OCI-LY7 (cell line): ENCODE data around the gene PLAGL1. TPM values are rescaled to one million over a fixed set of nuclear protein-coding genes. Genes with fewer than 3 reads are reported as not detected.

ENCODE experiments used
- BruUV-seq: library from RNA; stranded (reverse); fragments of 400-500 nt; replicated peaks from 2 replicates; lab custom pipeline; 2021; lab: Mats Ljungman, UMichigan
- CTCF ChIA-PET: fragments of 300-600 bp; sonication (Branson Sonifier 250); formaldehyde crosslinking; loops from one replicate; lab custom pipeline; 2022; ENCODE audit warnings: antibody characterized with exemption; ENCODE audit not compliant: unreplicated experiment; lab: Charles Lee
- POLR2A ChIA-PET: fragments of 300-600 bp; sonication (Branson Sonifier 250); formaldehyde crosslinking; loops from one replicate; lab custom pipeline; 2022; ENCODE audit warnings: antibody characterized with exemption; lab: Charles Lee
- DNase-seq: peaks from one replicate; pipeline ENCODE4 v3.0.0-alpha.2; 2015; ENCODE audit warnings: low spot score
- H2AFZ ChIP-seq: fragments of 200-600 bp; sonication (generic), shearing (Covaris generic); 2 replicates; pipeline ENCODE4 v1.6.1; 2014; ENCODE audit warnings: mild to moderate bottlenecking, antibody characterized with exemption, low read length, moderate library complexity
- H3K27ac ChIP-seq: fragments of 200-600 bp; sonication (generic); 2 replicates; pipeline ENCODE4 v1.5.1; 2014; ENCODE audit warnings: mixed run types, low read depth, mild to moderate bottlenecking, moderate library complexity, low read length, inconsistent platforms; ENCODE audit not compliant: poor library complexity, severe bottlenecking
- H3K36me3 ChIP-seq: fragments of 200-600 bp; sonication (generic); 2 replicates; pipeline ENCODE4 v1.6.1; 2014; ENCODE audit warnings: mild to moderate bottlenecking, antibody characterized with exemption, low read length, moderate library complexity, mixed read lengths; ENCODE audit not compliant: insufficient read depth
- H3K4me1 ChIP-seq: fragments of 200-600 bp; sonication (generic); 2 replicates; pipeline ENCODE4 v1.5.1; 2014; ENCODE audit warnings: mild to moderate bottlenecking, low read length; ENCODE audit not compliant: insufficient read depth, poor library complexity, severe bottlenecking
- H3K4me2 ChIP-seq: fragments of 200-600 bp; sonication (generic); 2 replicates; pipeline ENCODE4 v1.6.1; 2014; ENCODE audit warnings: mild to moderate bottlenecking, low read length
- H3K4me3 ChIP-seq: fragments of 200-600 bp; sonication (generic); 2 replicates; pipeline ENCODE4 v1.5.1; 2014; ENCODE audit warnings: mild to moderate bottlenecking, low read depth, low read length; ENCODE audit not compliant: poor library complexity, severe bottlenecking
- H3K79me2 ChIP-seq: fragments of 200-600 bp; sonication (generic); 2 replicates; pipeline ENCODE4 v1.6.1; 2016; ENCODE audit warnings: low read depth, mild to moderate bottlenecking, low read length, moderate library complexity, mixed read lengths; ENCODE audit not compliant: insufficient read depth
- H3K9me2 ChIP-seq: fragments of 200-600 bp; sonication (generic); 2 replicates; pipeline ENCODE4 v1.6.1; 2016; ENCODE audit warnings: mild to moderate bottlenecking, low read length, mixed read lengths; ENCODE audit not compliant: insufficient read depth
- H3K9me3 ChIP-seq: fragments of 200-600 bp; sonication (generic); 2 replicates; pipeline ENCODE4 v1.6.1; 2014; ENCODE audit warnings: mild to moderate bottlenecking, mixed run types, low read length, mixed read lengths
- H4K20me1 ChIP-seq: fragments of 200-600 bp; sonication (generic); 2 replicates; pipeline ENCODE4 v1.6.1; 2014; ENCODE audit warnings: mild to moderate bottlenecking, antibody characterized with exemption, low read length, moderate library complexity, mixed read lengths; ENCODE audit not compliant: insufficient read depth
- EZH2phosphoT487 ChIP-seq: fragments of 200-600 bp; sonication (generic); IDR thresholded peaks from 2 replicates; pipeline ENCODE4 v1.6.1; 2018; ENCODE audit warnings: low read depth, borderline replicate concordance, mild to moderate bottlenecking, mixed run types, antibody characterized with exemption, low read length, moderate library complexity, mixed read lengths
- intact Hi-C: fragments of 100-400 bp; cut with micrococcal nuclease; formaldehyde crosslinking; loops from one replicate; pipeline ENCODE4 v1.10.0; 2022; ENCODE audit not compliant: unreplicated experiment
- total RNA-seq, 2 experiments: library from RNA; depleted of rRNA in 1 of 2; stranded (reverse); fragments of >200 nt in 1 of 2; shearing (Covaris generic) in 1 of 2; gene quantifications; 2 replicates each; pipeline ENCODE4 v1.2.3, GENCODE V29; 2014 to 2022
- TF ChIP-seq, protein P1 (sequence below): fragments of 200-600 bp; sonication (generic); conservative IDR thresholded peaks from 2 replicates; pipeline ENCODE4 v1.5.1; 2014; ENCODE audit warnings: mild to moderate bottlenecking, antibody characterized with exemption, low read length, moderate library complexity, mixed read lengths

PLAGL1 gene
- total RNA-seq, 2 experiments from 2014 or later: 1.7 TPM

DNA sequence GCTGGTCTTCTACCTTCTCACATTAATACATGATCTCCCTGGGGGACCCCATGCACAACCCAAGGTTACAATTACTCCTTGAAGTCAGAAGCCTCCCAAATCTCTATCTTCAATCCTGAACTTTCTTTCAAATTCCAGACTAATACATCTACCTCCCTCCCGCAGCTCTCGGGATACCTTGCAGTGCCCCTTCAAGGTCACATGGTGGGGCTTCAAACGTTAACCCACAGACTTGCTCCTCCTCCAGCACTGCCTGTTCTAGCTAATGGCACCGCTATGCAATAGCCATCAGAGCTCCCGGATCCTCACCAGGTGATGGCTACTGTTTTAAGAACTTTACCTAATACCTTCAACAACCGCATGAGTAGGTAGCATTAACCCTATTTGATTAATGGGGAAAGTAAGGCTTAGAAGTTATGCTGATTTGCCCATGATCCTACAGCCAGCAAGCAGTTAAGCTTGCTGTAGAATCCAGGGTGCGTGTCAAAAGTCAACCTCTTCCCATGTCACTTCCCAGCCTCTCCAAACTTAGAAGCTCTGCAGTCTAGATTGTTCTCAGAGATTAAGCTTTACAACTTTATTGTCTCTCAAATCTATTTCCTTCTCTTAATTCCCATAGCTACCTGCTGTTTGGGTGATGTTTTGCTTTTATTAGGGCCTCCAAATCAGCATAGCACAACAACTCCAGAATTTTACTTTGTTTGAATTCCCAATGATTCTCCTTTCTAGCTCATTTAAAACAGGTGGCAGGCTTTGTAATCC is 44.7 kb downstream of the PLAGL1 start:
- Histone ChIP-seq H4K20me1 (no peaks in the 10 kb centered on the region), H3K4me1 (no peaks in the 10 kb centered on the region), H3K9me2 (no peaks in the 10 kb centered on the region), H2AFZ (no peak overlapping the region), H3K4me3 (no peak overlapping the region), H3K9me3 (no peaks in the 10 kb centered on the region), H3K4me2 (no peak overlapping the region), H3K36me3 (no peaks in the 10 kb centered on the region), H3K79me2 (no peaks in the 10 kb centered on the region), H3K27ac (no peak overlapping the region)
- ChIA-PET CTCF (no interaction called here), POLR2A (interaction anchor here (0.5 kb wide), 1 partner anchor 10 kb away, joined by 3 read pairs; no protein-coding TSS in a partner anchor)
- TF ChIP-seq EZH2phosphoT487: no peak
- no peak for DNase-seq
- BruUV-seq: no TSS peak
- intact Hi-C loops: no loop called here

DNA sequence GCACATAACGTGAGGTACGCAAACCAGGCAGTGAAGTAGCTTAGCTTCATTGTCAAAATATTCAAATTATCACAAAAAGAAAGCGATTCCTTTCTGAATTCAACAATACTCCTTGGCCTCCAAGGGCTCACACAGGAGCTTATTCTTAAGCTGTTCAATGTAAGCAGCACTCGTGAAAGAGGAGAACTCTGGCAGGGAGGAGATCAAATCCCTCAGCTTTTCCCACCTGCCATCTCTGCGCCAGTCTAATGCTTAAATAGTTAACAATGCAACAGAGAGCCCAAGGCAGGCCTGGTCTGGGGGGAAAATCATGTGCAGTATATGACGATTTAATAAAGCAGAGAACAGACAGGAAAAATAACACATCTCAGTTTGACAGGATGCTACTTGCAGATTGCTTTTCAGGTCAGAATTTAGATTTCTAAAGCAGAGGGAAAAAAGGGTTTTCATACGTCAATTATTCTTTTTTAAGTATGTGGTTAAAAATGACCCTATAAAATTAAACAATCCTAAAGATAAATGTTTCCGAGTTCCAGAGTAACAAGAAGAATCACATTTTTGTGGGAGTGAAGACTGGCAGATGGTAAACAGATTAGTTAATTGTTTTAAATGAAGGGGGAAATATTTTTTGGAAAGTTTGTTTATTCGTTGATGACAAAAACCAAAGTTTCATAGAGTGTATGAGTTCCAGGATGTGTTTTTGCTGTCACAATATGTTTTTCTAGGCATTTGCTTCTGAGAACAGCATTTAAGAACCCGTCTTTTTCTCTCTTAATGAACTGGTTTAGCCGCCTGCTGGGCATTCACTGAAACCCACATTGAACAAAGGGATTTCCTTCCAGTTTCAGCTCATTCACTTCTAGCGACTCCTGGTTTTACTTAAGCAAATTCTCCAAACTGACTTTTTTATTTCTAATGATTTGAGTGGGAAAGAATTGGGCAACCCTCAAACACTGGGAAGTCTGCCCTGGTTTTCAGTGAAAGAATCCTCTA is 45.9 kb downstream of the PLAGL1 start:
- Histone ChIP-seq H3K9me2 (no peaks in the 10 kb centered on the region), H3K4me2 (no peak overlapping the region), H3K4me3 (no peak overlapping the region), H2AFZ (no peak overlapping the region), H3K9me3 (no peaks in the 10 kb centered on the region), H4K20me1 (no peaks in the 10 kb centered on the region), H3K36me3 (no peaks in the 10 kb centered on the region), H3K27ac (no peak overlapping the region), H3K4me1 (no peaks in the 10 kb centered on the region), H3K79me2 (no peaks in the 10 kb centered on the region)
- DNase-seq: no peak
- TF ChIP-seq, protein P1, sequence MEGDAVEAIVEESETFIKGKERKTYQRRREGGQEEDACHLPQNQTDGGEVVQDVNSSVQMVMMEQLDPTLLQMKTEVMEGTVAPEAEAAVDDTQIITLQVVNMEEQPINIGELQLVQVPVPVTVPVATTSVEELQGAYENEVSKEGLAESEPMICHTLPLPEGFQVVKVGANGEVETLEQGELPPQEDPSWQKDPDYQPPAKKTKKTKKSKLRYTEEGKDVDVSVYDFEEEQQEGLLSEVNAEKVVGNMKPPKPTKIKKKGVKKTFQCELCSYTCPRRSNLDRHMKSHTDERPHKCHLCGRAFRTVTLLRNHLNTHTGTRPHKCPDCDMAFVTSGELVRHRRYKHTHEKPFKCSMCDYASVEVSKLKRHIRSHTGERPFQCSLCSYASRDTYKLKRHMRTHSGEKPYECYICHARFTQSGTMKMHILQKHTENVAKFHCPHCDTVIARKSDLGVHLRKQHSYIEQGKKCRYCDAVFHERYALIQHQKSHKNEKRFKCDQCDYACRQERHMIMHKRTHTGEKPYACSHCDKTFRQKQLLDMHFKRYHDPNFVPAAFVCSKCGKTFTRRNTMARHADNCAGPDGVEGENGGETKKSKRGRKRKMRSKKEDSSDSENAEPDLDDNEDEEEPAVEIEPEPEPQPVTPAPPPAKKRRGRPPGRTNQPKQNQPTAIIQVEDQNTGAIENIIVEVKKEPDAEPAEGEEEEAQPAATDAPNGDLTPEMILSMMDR: no peak
- no peak for TF ChIP-seq EZH2phosphoT487
- ChIA-PET CTCF (no interaction called here), POLR2A (no interaction called here)
- intact Hi-C loops: no loop called here
- no TSS peak for BruUV-seq

DNA sequence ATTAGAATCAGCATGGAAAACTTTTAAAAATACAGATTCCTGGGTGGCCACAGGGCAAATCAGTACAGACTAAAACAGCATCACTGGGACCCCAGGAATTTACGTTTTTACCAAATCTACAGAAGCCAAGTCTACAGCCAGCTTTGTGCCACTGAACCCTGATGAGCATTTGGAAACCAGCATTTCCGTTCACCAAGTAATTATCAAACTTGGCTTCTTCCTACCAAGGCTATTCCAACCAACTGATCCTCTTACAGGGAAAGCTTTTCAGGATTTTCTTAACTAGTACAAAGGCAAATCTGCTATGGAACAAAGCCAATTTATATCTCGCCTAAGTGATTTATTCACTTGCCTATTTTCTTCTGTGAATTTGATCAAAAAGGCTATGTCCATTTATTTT is 47.0 kb downstream of the PLAGL1 start:
- no peak for TF ChIP-seq EZH2phosphoT487
- DNase-seq: no peak
- CTCF ChIA-PET: no interaction called here
- Histone ChIP-seq H2AFZ (no peak overlapping the region), H3K4me2 (no peak overlapping the region), H3K4me1 (no peaks in the 10 kb centered on the region), H4K20me1 (no peaks in the 10 kb centered on the region), H3K9me2 (no peaks in the 10 kb centered on the region), H3K4me3 (no peak overlapping the region), H3K36me3 (no peaks in the 10 kb centered on the region), H3K79me2 (no peaks in the 10 kb centered on the region), H3K9me3 (no peaks in the 10 kb centered on the region), H3K27ac (no peak overlapping the region)
- intact Hi-C loops: no loop called here
- no TSS peak for BruUV-seq
- POLR2A ChIA-PET: no interaction called here
